Raji (cell line): Measurements from ENCODE around the gene TMEM91.

ENCODE experiments used
- POLR2A ChIP-seq: IDR thresholded peaks from 2 replicates; pipeline ENCODE4 v1.6.1; 2011; ENCODE audit warnings: low read depth, low read length, control low read depth; ENCODE audit not compliant: insufficient read depth

The TMEM91 gene

GRCh38 chr19:41363753-41364523 is 12.4 kb upstream of the TMEM91 start, which contains the start of gene B9D2:
Gene B9D2 (minus strand): TSS chr19:41364149. CDS start chr19:41363519, 630 bp downstream.
- peak; percentile 82 for TF ChIP-seq POLR2A

GRCh38 chr19:41364524-41365391 is 11.6 kb upstream of the TMEM91 start:
- TF ChIP-seq POLR2A, result no peak

GRCh38 chr19:41366089-41366488 is 10.2 kb upstream of the TMEM91 start:
- no peak for TF ChIP-seq POLR2A

- no peak for TF ChIP-seq POLR2A
Measured at GRCh38 chr19:41367848-41368301, 8.5 kb upstream of the TMEM91 start.

GRCh38 chr19:41369769-41370168 is 6.6 kb upstream of the TMEM91 start:
- TF ChIP-seq POLR2A, result no peak

- no peak for TF ChIP-seq POLR2A
Measured at GRCh38 chr19:41371541-41371940, 4.8 kb upstream of the TMEM91 start.

- TF ChIP-seq POLR2A, result no peak
Measured at GRCh38 chr19:41372501-41372900, 3.8 kb upstream of the TMEM91 start.

- no peak for TF ChIP-seq POLR2A
Measured at GRCh38 chr19:41373993-41374392, 2.3 kb upstream of the TMEM91 start.

- no peak for TF ChIP-seq POLR2A
Measured at GRCh38 chr19:41376998-41377365, 649 bp downstream of the TMEM91 start.

- no peak for TF ChIP-seq POLR2A
Measured at GRCh38 chr19:41377977-41378709, 1.8 kb downstream of the TMEM91 start.

- TF ChIP-seq POLR2A, result no peak
Measured at GRCh38 chr19:41384351-41384750, 8.0 kb downstream of the TMEM91 start.

GRCh38 chr19:41386442-41386841 is 10.1 kb downstream of the TMEM91 start:
- no peak for TF ChIP-seq POLR2A

- TF ChIP-seq POLR2A, result no peak
Measured at GRCh38 chr19:41391618-41392017, 15.3 kb downstream of the TMEM91 start.

GRCh38 chr19:41392775-41393174 is 16.4 kb downstream of the TMEM91 start:
- TF ChIP-seq POLR2A, result no peak

GRCh38 chr19:41395355-41395754 is 19.0 kb downstream of the TMEM91 start:
- TF ChIP-seq POLR2A, result no peak
